Measurements from ENCODE around the gene FOXN1.

Gene FOXN1

GRCh38 chr17:28524476-28525424 lies 18.6 kb downstream of the FOXN1 start:
- DNase-seq (ENCODE audit: low read depth): no peak

GRCh38 chr17:28526381-28526780 lies 20.2 kb downstream of the FOXN1 start:
- no peak for DNase-seq (ENCODE audit: low read depth)

- DNase-seq (ENCODE audit: low read depth): no peak
Observed at GRCh38 chr17:28527181-28527681, 21.1 kb downstream of the FOXN1 start.

- DNase-seq (ENCODE audit: low read depth): no peak
Observed at GRCh38 chr17:28527859-28528258, 21.7 kb downstream of the FOXN1 start.

DNA sequence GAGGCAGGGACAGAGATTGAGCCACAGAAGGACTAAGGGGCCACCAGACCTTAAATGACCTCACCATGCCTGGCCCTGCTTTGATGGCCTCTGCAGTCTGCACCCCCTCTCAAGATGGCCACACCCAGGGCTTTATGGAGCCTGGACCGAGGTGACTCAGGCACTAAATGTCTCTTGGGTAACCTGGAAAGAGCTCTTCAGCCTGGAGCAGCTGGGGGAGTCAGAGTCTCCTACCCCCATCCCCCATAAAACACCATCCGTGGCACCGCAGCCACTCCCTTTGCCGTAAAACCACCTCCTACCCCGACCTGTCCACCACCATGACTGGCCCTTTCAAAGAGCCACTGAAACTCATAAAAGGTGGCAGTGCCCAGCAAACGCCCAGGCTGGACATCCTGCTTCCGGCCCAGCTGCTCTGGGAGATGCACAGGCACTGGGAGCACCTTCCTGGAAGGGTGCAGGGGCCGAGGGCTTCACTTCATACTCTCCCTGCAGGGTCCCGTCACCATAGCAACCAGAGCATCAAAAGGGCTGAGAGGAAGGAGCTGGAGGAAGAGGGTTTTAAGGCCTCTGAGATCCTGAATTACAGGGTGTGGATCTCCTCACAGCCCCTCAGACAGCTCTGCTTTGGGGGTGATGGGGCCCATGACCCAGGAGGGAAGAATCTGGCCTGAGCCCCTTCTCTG lies 22.3 kb downstream of the FOXN1 start:
- no peak for DNase-seq (ENCODE audit: low read depth)

DNA sequence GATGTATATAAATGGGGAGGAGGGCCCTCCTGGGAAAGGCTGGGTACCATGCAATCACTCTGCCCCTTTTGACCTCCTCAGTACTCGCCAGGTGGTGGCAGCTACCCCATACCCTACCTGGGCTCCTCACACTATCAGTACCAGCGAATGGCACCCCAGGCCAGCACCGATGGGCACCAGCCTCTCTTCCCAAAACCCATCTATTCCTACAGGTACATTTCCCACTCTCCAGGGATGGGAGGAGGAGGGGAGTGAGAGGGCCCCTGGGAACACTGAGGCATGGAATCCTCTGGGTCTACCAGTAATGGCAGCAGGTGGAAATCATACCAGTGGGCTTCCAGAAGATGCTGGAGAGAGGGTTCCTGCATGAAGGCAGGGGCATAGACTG lies 22.9 kb downstream of the FOXN1 start:
- no peak for DNase-seq (ENCODE audit: low read depth)

- DNase-seq (ENCODE audit: low read depth): no peak
Observed at GRCh38 chr17:28530250-28530649, 24.1 kb downstream of the FOXN1 start.

DNA sequence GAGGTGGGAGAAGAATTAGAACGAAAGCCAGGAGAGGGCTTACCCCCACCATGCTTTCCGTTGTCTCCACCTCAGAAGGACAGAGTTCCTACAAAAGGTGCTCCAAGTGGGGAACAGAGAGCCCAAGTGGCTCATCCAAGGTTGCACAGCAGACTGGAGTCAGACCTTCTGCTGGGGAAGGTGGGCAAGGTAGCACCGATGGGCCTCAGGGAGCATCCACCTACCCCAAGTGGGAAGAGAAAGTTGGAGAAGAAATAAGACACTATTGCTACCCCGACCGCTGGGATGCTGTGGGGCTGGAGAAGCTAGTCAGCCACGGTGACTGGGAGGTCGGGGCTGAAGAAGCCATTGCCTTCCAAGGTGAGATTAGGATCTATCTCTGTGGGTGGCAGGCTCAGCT lies 24.8 kb downstream of the FOXN1 start:
- DNase-seq (ENCODE audit: low read depth): no peak

DNA sequence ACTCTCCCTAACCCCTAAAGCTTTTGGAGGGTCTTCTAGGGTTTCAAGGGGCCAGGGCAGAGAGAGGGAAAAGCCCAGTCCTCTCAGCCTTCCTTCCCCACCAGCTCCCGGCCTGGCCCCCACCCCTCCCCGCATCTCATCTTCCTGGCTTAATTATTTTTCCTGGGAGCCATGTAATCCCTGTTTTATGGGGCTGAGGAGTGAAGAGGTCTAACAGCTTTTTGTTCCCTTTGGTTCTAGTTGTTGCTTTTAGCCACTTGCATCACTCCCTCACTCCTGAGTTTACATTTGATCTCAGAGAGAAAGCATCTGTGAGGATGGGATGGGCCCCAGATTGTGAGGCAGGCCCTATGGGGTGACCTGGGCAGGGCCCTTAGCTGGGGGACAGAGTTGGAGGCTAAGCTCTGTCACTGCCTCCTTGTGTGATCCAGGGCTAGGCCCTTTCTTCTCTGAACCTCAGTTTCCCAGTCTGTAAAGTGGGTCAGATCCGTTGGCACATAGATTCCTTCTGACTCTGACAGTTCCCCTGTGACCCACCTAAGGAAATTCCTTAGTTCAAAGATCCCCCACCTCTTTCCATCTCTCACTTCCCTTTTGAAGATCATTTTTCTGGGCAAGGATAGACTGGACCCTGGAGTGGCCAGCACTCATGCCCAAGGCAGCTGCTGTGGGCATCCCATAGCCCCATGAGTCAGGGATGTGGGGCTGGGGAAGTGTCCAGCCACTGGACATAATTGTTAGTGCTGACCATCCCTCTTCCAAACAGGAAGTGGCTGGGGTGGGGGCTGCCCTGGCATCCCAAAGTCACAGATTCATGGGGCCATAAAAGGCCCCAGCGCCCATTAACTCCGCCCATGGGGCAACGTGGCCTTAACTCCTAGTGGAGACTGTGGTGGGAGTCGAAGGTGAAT lies 26.2 kb downstream of the FOXN1 start:
- no peak for DNase-seq (ENCODE audit: low read depth)

GRCh38 chr17:28533091-28533807 lies 27.1 kb downstream of the FOXN1 start:
- no peak for DNase-seq (ENCODE audit: low read depth)

DNA sequence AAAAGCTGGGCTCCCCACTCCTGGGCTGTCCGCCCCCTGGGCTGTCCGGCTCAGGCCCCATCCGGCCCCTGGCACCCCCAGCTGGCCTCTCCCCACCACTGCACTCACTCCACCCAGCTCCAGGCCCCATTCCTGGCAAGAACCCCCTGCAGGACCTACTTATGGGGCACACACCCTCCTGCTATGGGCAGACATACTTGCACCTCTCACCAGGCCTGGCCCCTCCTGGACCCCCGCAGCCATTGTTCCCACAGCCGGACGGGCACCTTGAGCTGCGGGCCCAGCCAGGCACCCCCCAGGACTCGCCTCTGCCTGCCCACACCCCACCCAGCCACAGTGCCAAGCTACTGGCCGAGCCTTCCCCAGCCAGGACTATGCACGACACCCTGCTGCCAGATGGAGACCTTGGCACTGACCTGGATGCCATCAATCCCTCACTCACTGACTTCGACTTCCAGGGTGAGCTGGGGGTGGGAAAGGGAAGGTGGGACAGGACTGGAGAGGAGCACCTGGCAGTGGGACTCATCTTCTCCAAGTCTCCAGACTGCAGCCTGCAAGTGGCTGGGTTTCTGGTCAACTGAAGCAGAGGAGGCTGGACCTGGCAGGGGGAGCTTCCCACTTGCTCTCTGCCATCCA lies 28.7 kb downstream of the FOXN1 start:
- DNase-seq (ENCODE audit: low read depth): no peak

DNA sequence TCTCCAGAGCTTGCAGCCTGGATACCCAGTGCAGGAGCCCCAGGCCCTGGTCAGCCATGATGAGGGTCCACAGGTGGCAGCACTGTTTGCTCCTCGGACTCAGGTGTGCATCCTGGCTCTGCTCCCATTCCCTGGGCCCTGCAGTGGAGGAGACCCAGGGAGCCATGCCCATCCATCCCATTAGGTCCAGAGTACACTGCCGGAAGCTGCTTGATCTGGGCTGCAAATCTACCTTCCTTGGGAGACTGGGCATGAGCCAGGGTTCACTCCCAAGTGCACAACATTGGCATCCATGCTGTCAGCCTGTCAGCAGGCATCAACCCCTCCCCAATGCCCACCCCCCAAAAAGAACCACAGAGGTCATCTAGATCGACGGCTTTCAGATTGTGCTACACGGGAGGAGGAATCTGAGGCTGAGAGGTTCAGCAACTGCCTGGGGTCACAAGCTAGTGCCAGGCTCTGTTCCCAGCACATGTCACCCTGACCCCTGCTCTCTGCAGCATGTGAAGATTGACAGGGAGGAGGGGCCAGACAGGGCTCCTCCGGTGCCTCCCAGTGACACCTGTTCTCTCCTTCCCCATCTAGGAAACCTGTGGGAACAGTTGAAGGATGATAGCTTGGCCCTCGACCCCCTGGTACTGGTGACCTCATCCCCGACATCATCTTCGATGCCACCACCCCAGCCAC lies 30.5 kb downstream of the FOXN1 start:
- no peak for DNase-seq (ENCODE audit: low read depth)

GRCh38 chr17:28537219-28537610 lies 31.1 kb downstream of the FOXN1 start:
- DNase-seq (ENCODE audit: low read depth): no peak

- no peak for DNase-seq (ENCODE audit: low read depth)
Observed at GRCh38 chr17:28538296-28538895, 32.2 kb downstream of the FOXN1 start.

- no peak for DNase-seq (ENCODE audit: low read depth)
Observed at GRCh38 chr17:28540231-28540630, 34.1 kb downstream of the FOXN1 start.

DNA sequence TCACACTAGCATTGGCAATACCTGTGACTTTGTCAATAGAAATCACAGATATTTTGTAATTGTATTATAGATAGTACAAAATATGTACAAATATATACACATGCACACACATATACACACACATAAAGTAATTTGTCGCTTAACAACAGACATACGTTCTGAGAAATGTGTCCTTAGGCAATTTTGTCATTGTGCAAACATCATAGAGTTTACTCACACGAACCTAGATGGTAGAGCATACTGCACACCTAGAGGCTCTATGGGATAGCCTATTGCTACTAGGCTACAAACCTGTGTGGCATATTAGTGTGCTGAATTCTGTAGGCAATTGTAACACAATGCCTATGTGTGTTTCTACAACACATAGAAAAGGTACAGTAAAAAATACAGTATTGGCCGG lies 35.3 kb downstream of the FOXN1 start:
- DNase-seq (ENCODE audit: low read depth): no peak

DNA sequence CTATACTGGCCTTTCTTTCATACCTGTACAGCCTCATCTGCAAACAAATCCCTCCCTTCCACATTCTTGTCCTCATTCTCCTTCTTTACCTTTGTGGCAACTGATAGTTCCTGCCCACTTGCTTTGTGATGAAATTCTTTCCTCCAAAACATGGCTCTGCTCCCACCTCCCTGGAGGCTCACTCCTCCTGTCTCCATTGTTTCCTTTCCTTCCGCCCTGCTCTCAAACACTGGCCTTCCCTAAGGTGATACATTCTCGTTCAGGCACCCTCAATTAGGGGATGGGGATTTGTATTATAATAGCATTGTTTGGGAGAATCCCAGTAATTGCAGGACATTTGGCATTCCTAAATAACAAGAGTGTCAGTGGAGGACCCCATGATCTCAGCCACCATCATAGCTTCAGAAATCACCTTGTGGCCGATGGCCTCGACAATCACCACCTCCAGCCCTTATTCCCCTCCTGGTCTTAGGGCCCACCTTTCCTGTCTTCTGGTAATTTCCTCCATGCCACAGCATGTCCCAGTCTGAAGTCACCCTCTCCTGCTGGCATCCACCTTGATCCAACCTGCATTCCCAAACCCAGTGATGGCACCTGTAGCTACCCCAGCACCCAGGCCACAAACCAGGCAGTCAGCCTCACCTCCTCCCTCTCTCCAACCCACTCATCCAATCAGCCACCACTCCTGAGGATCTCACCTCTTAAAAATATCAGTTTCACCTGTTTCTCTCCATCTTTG lies 38.4 kb downstream of the FOXN1 start:
- DNase-seq (ENCODE audit: low read depth): no peak

GRCh38 chr17:28545141-28545503 lies 39.0 kb downstream of the FOXN1 start:
- DNase-seq (ENCODE audit: low read depth): no peak

DNA sequence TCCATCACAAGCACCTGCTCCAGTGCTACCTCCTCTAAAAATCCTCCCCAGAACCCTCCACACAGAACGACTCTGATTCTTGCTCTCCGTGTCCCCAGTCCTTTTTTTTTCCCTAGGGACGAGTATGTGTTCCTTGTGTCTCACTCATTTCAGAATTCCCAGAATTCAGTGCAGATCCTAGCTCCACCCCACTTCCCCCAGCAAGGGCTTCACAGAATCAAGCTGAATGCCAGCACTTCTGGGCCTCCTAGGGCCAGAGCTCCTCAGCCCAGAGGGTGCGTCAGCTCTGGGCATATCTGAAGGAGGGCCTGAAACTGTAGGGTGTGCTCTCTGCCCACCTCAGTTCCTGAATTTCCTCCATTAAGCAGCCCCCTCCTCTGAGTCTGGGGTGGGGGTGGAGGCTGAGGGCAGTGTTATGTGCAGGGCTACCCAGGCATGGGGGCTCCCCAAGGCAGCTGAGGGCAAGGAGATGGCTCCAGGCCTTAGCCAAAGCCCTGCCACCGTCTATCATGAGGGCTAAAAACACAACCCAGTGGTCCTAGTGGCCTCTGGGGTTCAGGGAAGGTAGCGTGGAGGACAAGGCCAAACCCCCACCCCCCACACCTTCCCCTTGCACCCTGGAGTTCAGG lies 39.8 kb downstream of the FOXN1 start:
- no peak for DNase-seq (ENCODE audit: low read depth)
